Liver (tissue), 9 donors: ENCODE measurements around the gene GMNN. TPM values are rescaled to one million over a fixed set of nuclear protein-coding genes. Genes with fewer than 3 reads are reported as not detected.
A peak's percentile ranks its signal among the peaks of the same experiment; 100 is the strongest.

Experiments used
- DNase-seq: peaks from one replicate; pipeline ENCODE4 v3.0.0-alpha.2; 2017; ENCODE audit warnings: low spot score
- H3K27ac ChIP-seq, 2 donors: one replicate each; pipeline ENCODE4 v1.7.0; 2013; ENCODE audit warnings: inconsistent platforms in 2 of 2, low read length in 2 of 2, control low read depth in 1 of 2, low read depth in 1 of 2, mild to moderate bottlenecking in 1 of 2
- H3K27me3 ChIP-seq, 4 donors: one replicate each; pipeline versions ENCODE4 v1.6.1 to v1.7.0; 2013; ENCODE audit warnings: low read length in 3 of 4, inconsistent platforms in 1 of 4, mild to moderate bottlenecking in 1 of 4, moderate library complexity in 1 of 4; ENCODE audit not compliant: control insufficient read depth in 4 of 4, insufficient read depth in 4 of 4
- H3K36me3 ChIP-seq, 4 donors: one replicate each; pipeline versions ENCODE4 v1.6.1 to v1.7.0; 2013; ENCODE audit warnings: low read length in 3 of 4, mild to moderate bottlenecking in 3 of 4, low read depth in 1 of 4, moderate library complexity in 1 of 4; ENCODE audit not compliant: control insufficient read depth in 4 of 4, insufficient read depth in 3 of 4
- H3K4me1 ChIP-seq, 4 donors: one replicate each; pipeline versions ENCODE4 v1.6.1 to v1.7.0; 2013; ENCODE audit warnings: low read length in 3 of 4, mild to moderate bottlenecking in 3 of 4, moderate library complexity in 1 of 4; ENCODE audit not compliant: control insufficient read depth in 4 of 4, insufficient read depth in 4 of 4
- H3K4me3 ChIP-seq, 3 donors: one replicate each; pipeline versions ENCODE4 v1.6.1 to v1.7.0; 2013; ENCODE audit warnings: low read length in 3 of 3, control low read depth in 1 of 3, low read depth in 1 of 3, mild to moderate bottlenecking in 1 of 3
- H3K9ac ChIP-seq, 2 donors: one replicate each; pipeline ENCODE4 v1.7.0; 2013; ENCODE audit warnings: low read length in 2 of 2, mild to moderate bottlenecking in 2 of 2, moderate library complexity in 2 of 2, control low read depth in 1 of 2, low read depth in 1 of 2
- H3K9me3 ChIP-seq, 4 donors: one replicate each; pipeline versions ENCODE4 v1.6.1 to v1.7.0; 2013; ENCODE audit warnings: low read length in 3 of 4; ENCODE audit not compliant: control insufficient read depth in 4 of 4
- ATF3 ChIP-seq: IDR thresholded peaks from 2 replicates; pipeline ENCODE4 v1.6.1; 2016; ENCODE audit warnings: antibody characterized with exemption
- CTCF ChIP-seq: fragments of 150-350 bp; IDR thresholded peaks from 2 replicates; pipeline ENCODE4 v1.5.1; 2017; ENCODE audit warnings: improper control_type of control experiment, low read depth, low read length; ENCODE audit not compliant: missing input control
- EGR1 ChIP-seq, 2 donors: IDR thresholded peaks; 2 replicates each; pipeline ENCODE4 v1.6.1; 2016 to 2018; ENCODE audit warnings: antibody characterized with exemption in 2 of 2, low read depth in 2 of 2
- FOXA1 ChIP-seq: IDR thresholded peaks from 2 replicates; pipeline ENCODE4 v1.6.1; 2016; ENCODE audit warnings: antibody characterized with exemption
- FOXA2 ChIP-seq: IDR thresholded peaks from 2 replicates; pipeline ENCODE4 v1.6.1; 2016; ENCODE audit warnings: antibody characterized with exemption
- GABPA ChIP-seq, 2 donors: IDR thresholded peaks in 1 of 2; conservative IDR thresholded peaks in 1 of 2; 2 replicates each; pipeline ENCODE4 v1.6.1; 2016; ENCODE audit warnings: antibody characterized with exemption in 2 of 2, mild to moderate bottlenecking in 1 of 2, moderate library complexity in 1 of 2
- HNF4A ChIP-seq, 2 donors: conservative IDR thresholded peaks; 2 replicates each; pipeline ENCODE4 v1.6.1; 2016; ENCODE audit warnings: antibody characterized with exemption in 2 of 2, mild to moderate bottlenecking in 2 of 2
- HNF4G ChIP-seq: IDR thresholded peaks from 2 replicates; pipeline ENCODE4 v1.6.1; 2016; ENCODE audit warnings: antibody characterized with exemption
- JUND ChIP-seq, 2 donors: IDR thresholded peaks; 2 replicates each; pipeline ENCODE4 v1.6.1; 2016; ENCODE audit warnings: antibody characterized with exemption in 2 of 2
- MAX ChIP-seq: IDR thresholded peaks from 2 replicates; pipeline ENCODE4 v1.6.1; 2016; ENCODE audit warnings: antibody characterized with exemption
- NR2F2 ChIP-seq: IDR thresholded peaks from 2 replicates; pipeline ENCODE4 v1.6.1; 2016; ENCODE audit warnings: antibody characterized with exemption
- RAD21 ChIP-seq, 2 donors: IDR thresholded peaks; 2 replicates each; pipeline ENCODE4 v1.6.1; 2016; ENCODE audit warnings: antibody characterized with exemption in 2 of 2, mild to moderate bottlenecking in 2 of 2
- REST ChIP-seq: IDR thresholded peaks from 2 replicates; pipeline ENCODE4 v1.6.1; 2016; ENCODE audit warnings: antibody characterized with exemption, mild to moderate bottlenecking
- RXRA ChIP-seq, 2 donors: IDR thresholded peaks; 2 replicates each; pipeline ENCODE4 v1.6.1; 2017 to 2018; ENCODE audit warnings: antibody characterized with exemption in 2 of 2, mild to moderate bottlenecking in 1 of 2
- SP1 ChIP-seq: IDR thresholded peaks from 2 replicates; pipeline ENCODE4 v1.6.1; 2018; ENCODE audit warnings: antibody characterized with exemption, mild to moderate bottlenecking
- TAF1 ChIP-seq: conservative IDR thresholded peaks from 2 replicates; pipeline ENCODE4 v1.6.1; 2016; ENCODE audit warnings: antibody characterized with exemption, mild to moderate bottlenecking
- YY1 ChIP-seq: IDR thresholded peaks from 2 replicates; pipeline ENCODE4 v1.6.1; 2016; ENCODE audit warnings: antibody characterized with exemption, mild to moderate bottlenecking
- ZBTB33 ChIP-seq: IDR thresholded peaks from 2 replicates; pipeline ENCODE4 v1.6.1; 2016; ENCODE audit warnings: antibody characterized with exemption
- WGBS: extraction: QIAGEN DNeasy Blood & Tissue Kit; methylation state at CpG from one replicate; pipeline ENCODE4 v1.1.7; 2013; 5-methylcytosine and 5-hydroxymethylcytosine counted together
- polyA plus RNA-seq, 2 donors: library from polyadenylated mRNA; stranded (reverse) in 1 of 2; unstranded in 1 of 2; fragments of 200-250 nt in 1 of 2; fragments of >200 nt in 1 of 2; fragmentation: Nextera tagmentation in 1 of 2; extraction: Ambion mirVana in 1 of 2; gene quantifications; one replicate each; pipeline versions ENCODE4 v1.2.1 to v1.2.3, GENCODE V29; 2013 to 2015
- total RNA-seq, 2 donors: library from RNA; depleted of rRNA; stranded (reverse); fragments of >200 nt; gene quantifications; one replicate each; pipeline ENCODE4 v1.2.3, GENCODE V29; 2014
- donor health status: healthy.
- donor health status: healthy.
- donor health status: healthy.
- donor health status: healthy.
- donor health status: healthy.

Gene GMNN
- total and polyA plus RNA-seq, 4 donors = 8.4 to 34.9 (median 11.0) TPM

- Histone ChIP-seq H3K9ac (no peak overlapping the region), H3K4me3 (no peak overlapping the region), H3K36me3 (no peaks in the 10 kb centered on the region), H3K4me1 (peaks cover 0 to 3% (median 0%) of the 10 kb centered on the region in 4 donors), H3K9me3 (no peaks in the 10 kb centered on the region), H3K27ac (no peak overlapping the region), H3K27me3 (no peaks in the 10 kb centered on the region)
- DNase-seq = no peak
- 96% methylated on average over 5 of the region's 5 CpGs for WGBS
- no peak for TF ChIP-seq EGR1 (IDR thresholded peaks at IDR 0.05; ENCODE audit: low read depth in 2 of 2)
- no peak for TF ChIP-seq ATF3
- TF ChIP-seq HNF4A (conservative IDR thresholded peaks at IDR 0.05) = no peak
- no peak for TF ChIP-seq YY1
- TF ChIP-seq ZBTB33 = no peak
- TF ChIP-seq MAX = no peak
These were observed 14.5 kb upstream of the GMNN start for GRCh38 chr6:24760210-24760609.

- no peak for TF ChIP-seq GABPA (IDR thresholded peaks at IDR 0.05 in 1 of 2, conservative IDR thresholded peaks at IDR 0.05 in 1 of 2)
- TF ChIP-seq SP1 = no peak
- no peak for TF ChIP-seq CTCF
- TF ChIP-seq YY1 = no peak
- no peak for TF ChIP-seq HNF4A (conservative IDR thresholded peaks at IDR 0.05)
- no peak for TF ChIP-seq FOXA1
- TF ChIP-seq REST = no peak
- no peak for TF ChIP-seq MAX
- no peak for TF ChIP-seq JUND (IDR thresholded peaks at IDR 0.05)
- no peak for TF ChIP-seq NR2F2
- TF ChIP-seq FOXA2 = no peak
- no peak for TF ChIP-seq RAD21 (IDR thresholded peaks at IDR 0.05)
- TF ChIP-seq HNF4G = no peak
- TF ChIP-seq RXRA (IDR thresholded peaks at IDR 0.05) = no peak
- TF ChIP-seq EGR1 (IDR thresholded peaks at IDR 0.05; ENCODE audit: low read depth in 2 of 2) = no peak
- no peak for TF ChIP-seq ATF3
- no peak for TF ChIP-seq ZBTB33
- no peak for TF ChIP-seq TAF1
- H3K4me3 ChIP-seq = no peak overlapping the region
- WGBS = 92% methylated on average over 17 of the region's 17 CpGs
- peak; percentile 56 for DNase-seq
- H3K27me3 ChIP-seq = no peaks in the 10 kb centered on the region
- H3K9me3 ChIP-seq = no peaks in the 10 kb centered on the region
- no peaks in the 10 kb centered on the region for H3K36me3 ChIP-seq
- H3K27ac ChIP-seq = no peak overlapping the region
- peaks cover 0 to 3% (median under 1%) of the 10 kb centered on the region in 4 donors for H3K4me1 ChIP-seq
- H3K9ac ChIP-seq = no peak overlapping the region
These were observed 13.4 kb upstream of the GMNN start for GRCh38 chr6:24761193-24761835.
